GM23248 (cell line): Measurements from ENCODE around the gene AKTIP. TPM values are rescaled to one million over a fixed set of nuclear protein-coding genes. Genes with fewer than 3 reads are reported as not detected.

Source experiments
- DNase-seq: peaks from one replicate; pipeline ENCODE4 v3.0.0-alpha.2; 2015
- H2AFZ ChIP-seq: fragments of 200-600 bp; sonication (generic); 2 replicates; pipeline ENCODE4 v1.6.1; 2016; ENCODE audit warnings: antibody characterized with exemption
- H3F3A ChIP-seq: fragments of 200-600 bp; sonication (generic); 2 replicates; pipeline ENCODE4 v1.6.1; 2016; ENCODE audit warnings: mild to moderate bottlenecking, antibody characterized with exemption, mixed run types; ENCODE audit not compliant: insufficient read depth
- H3K27ac ChIP-seq: fragments of 200-600 bp; sonication (generic); 2 replicates; pipeline ENCODE4 v1.5.1; 2016; ENCODE audit warnings: mild to moderate bottlenecking
- H3K27me3 ChIP-seq: fragments of 200-600 bp; sonication (generic); replicated peaks from 2 replicates; pipeline ENCODE4 v1.6.1; 2016; ENCODE audit warnings: mild to moderate bottlenecking; ENCODE audit not compliant: insufficient read depth
- H3K36me3 ChIP-seq: fragments of 200-600 bp; sonication (generic); 2 replicates; pipeline ENCODE4 v1.6.1; 2016; ENCODE audit warnings: low read depth, mild to moderate bottlenecking
- H3K4me1 ChIP-seq: fragments of 200-600 bp; sonication (generic); 2 replicates; pipeline ENCODE4 v1.6.1; 2016; ENCODE audit warnings: mild to moderate bottlenecking; ENCODE audit not compliant: insufficient read depth
- H3K4me2 ChIP-seq: fragments of 200-600 bp; sonication (generic); one replicate; pipeline ENCODE4 v1.6.1; 2016; ENCODE audit warnings: mild to moderate bottlenecking; ENCODE audit not compliant: unreplicated experiment
- H3K4me3 ChIP-seq: fragments of 200-600 bp; sonication (generic); 2 replicates; pipeline ENCODE4 v1.5.1; 2016; ENCODE audit warnings: mild to moderate bottlenecking
- H3K79me2 ChIP-seq: fragments of 200-600 bp; sonication (generic); 2 replicates; pipeline ENCODE4 v1.6.1; 2016; ENCODE audit warnings: mild to moderate bottlenecking; ENCODE audit not compliant: insufficient read depth
- H3K9ac ChIP-seq: fragments of 200-600 bp; sonication (generic); 2 replicates; pipeline ENCODE4 v1.6.1; 2016; ENCODE audit warnings: mild to moderate bottlenecking
- H3K9me2 ChIP-seq: fragments of 200-600 bp; sonication (generic); 2 replicates; pipeline ENCODE4 v1.6.1; 2016; ENCODE audit warnings: mixed run types, mild to moderate bottlenecking, moderate library complexity; ENCODE audit not compliant: insufficient read depth
- H3K9me3 ChIP-seq: fragments of 200-600 bp; sonication (generic); one replicate; pipeline ENCODE4 v1.6.1; 2017; ENCODE audit warnings: low read depth
- H4K20me1 ChIP-seq: fragments of 200-600 bp; sonication (generic); 2 replicates; pipeline ENCODE4 v1.6.0; 2016; ENCODE audit not compliant: insufficient read depth
- EZH2 ChIP-seq: fragments of 200-600 bp; sonication (generic); IDR thresholded peaks from 2 replicates; pipeline ENCODE4 v1.6.1; 2018; ENCODE audit warnings: antibody characterized with exemption, mild to moderate bottlenecking; ENCODE audit not compliant: insufficient read depth, poor library complexity, severe bottlenecking
- EZH2phosphoT487 ChIP-seq: fragments of 200-600 bp; sonication (generic); IDR thresholded peaks from 2 replicates; pipeline ENCODE4 v1.6.1; 2018; ENCODE audit warnings: antibody characterized with exemption, moderate library complexity, mild to moderate bottlenecking, low read depth; ENCODE audit not compliant: insufficient read depth
- WGBS, 2 experiments: methylation state at CpG; one replicate each; pipeline ENCODE4 v1.1.6; 2015 to 2017; ENCODE audit warnings: low lambda C conversion rate in 2 of 2, low coverage in 1 of 2; ENCODE audit errors: missing lambda C conversion rate in 2 of 2; 5-methylcytosine and 5-hydroxymethylcytosine counted together
- in situ Hi-C: fragments of 300-500 bp; cut with MboI; formaldehyde crosslinking; loops from 2 replicates; pipeline ENCODE4 v1.15.0; 2020
- polyA plus RNA-seq: library from polyadenylated mRNA; unstranded; fragments of >200 nt; fragmentation: Nextera tagmentation; extraction: Ambion mirVana; gene quantifications from 2 replicates; pipeline ENCODE4 v1.2.1, GENCODE V29; 2016
- total RNA-seq: library from RNA; depleted of rRNA; stranded (reverse); fragments of >200 nt; shearing (Covaris generic); gene quantifications from 2 replicates; pipeline ENCODE4 v1.2.3, GENCODE V29; 2014

AKTIP gene
- total and polyA plus RNA-seq, 2 experiments from 2014 or later: 16.4 to 23.7 TPM

DNA sequence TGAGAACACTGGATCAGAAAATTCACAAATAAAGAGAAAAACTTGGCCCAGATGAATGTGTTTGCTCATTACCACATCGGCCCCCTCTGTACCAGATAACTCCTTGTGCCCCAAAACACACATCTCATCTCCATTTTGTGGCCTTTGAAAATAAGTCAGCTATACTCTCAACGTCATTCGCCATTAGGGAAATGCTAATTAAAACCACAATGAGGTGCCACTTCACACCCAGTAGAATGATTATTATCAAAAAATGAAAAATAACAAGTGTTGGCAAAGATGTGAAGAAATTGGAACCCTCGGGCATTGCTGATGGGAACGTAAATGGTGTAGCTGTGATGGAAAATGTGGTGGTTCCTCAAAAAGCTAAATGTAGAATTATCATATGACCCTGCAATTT is 34.6 kb upstream of the AKTIP start:
- H3K27ac ChIP-seq: no peak overlapping the region
- no peaks in the 10 kb centered on the region for H3F3A ChIP-seq
- DNase-seq: no peak
- no peaks in the 10 kb centered on the region for H3K4me1 ChIP-seq
- H3K4me3 ChIP-seq: no peak overlapping the region
- H2AFZ ChIP-seq: no peak overlapping the region
- in situ Hi-C loops: loop anchor here (25.0 kb wide), 1 partner anchor 1725 kb away; no protein-coding TSS in a partner anchor
- H3K79me2 ChIP-seq: no peaks in the 10 kb centered on the region
- no peaks in the 10 kb centered on the region for H3K27me3 ChIP-seq
- WGBS, 2 experiments: 72 to 76% methylated on average over 5 of the region's 5 CpGs
- H3K36me3 ChIP-seq: no peaks in the 10 kb centered on the region
- no peak overlapping the region for H3K9ac ChIP-seq
- no peak for TF ChIP-seq EZH2phosphoT487
- no peak for TF ChIP-seq EZH2
- H4K20me1 ChIP-seq: no peaks in the 10 kb centered on the region
- no peaks in the 10 kb centered on the region for H3K9me3 ChIP-seq
- no peak overlapping the region for H3K4me2 ChIP-seq
- H3K9me2 ChIP-seq: no peaks in the 10 kb centered on the region

DNA sequence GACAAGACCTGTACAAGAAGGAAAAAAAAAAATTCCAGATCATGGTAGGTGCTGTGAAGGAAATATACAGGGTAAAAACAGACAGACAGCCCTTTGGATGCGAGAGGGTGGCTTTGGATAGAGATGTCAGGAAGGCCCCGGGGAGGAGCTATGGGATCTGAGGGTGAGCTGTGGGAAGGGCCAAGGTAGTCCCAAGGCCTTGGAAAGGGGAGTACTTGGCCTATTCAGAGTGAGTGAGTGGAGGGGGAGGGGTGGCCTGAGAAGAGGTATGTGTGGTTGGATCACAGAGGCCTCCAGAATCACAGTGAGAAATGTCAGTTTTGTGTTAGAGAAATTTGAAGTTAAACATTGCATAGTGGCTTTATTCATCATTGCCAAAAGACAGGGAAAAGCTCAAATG is 31.2 kb upstream of the AKTIP start:
- no peaks in the 10 kb centered on the region for H3K36me3 ChIP-seq
- no peak for TF ChIP-seq EZH2
- TF ChIP-seq EZH2phosphoT487: no peak
- H3F3A ChIP-seq: no peaks in the 10 kb centered on the region
- H4K20me1 ChIP-seq: no peaks in the 10 kb centered on the region
- no peak overlapping the region for H3K9ac ChIP-seq
- no peak for DNase-seq
- no peak overlapping the region for H3K27ac ChIP-seq
- in situ Hi-C loops: loop anchor here (25.0 kb wide), 1 partner anchor 1728 kb away; no protein-coding TSS in a partner anchor
- H2AFZ ChIP-seq: no peak overlapping the region
- 73 to 77% methylated on average over 2 of the region's 2 CpGs for WGBS, 2 experiments
- no peaks in the 10 kb centered on the region for H3K4me1 ChIP-seq
- no peak overlapping the region for H3K4me3 ChIP-seq
- no peaks in the 10 kb centered on the region for H3K27me3 ChIP-seq
- no peaks in the 10 kb centered on the region for H3K9me2 ChIP-seq
- no peaks in the 10 kb centered on the region for H3K9me3 ChIP-seq
- H3K79me2 ChIP-seq: no peaks in the 10 kb centered on the region
- H3K4me2 ChIP-seq: no peak overlapping the region

DNA sequence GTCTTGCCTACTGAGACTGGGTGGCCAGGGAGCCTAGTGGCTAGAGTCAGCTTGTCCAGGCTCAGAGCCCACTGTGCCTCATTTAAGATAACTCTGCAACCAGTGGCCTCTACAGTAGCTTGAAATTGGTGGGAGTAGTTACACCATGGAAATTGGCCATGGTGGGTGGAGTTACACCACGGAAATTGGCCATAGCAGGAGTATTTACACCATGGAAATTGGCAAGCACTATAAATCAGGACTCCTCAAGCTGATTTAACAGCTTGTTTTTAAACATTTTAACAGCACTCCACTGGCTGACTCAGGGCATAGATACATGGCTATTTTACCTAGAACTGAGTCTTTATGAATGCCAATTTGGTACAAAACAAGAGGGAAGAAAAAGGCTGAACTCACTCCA is 27.7 kb upstream of the AKTIP start:
- 35 to 45% methylated on average over 1 of the region's 1 CpG for WGBS, 2 experiments
- no peak overlapping the region for H3K4me2 ChIP-seq
- no peak for DNase-seq
- H3K79me2 ChIP-seq: no peaks in the 10 kb centered on the region
- no peak overlapping the region for H3K9ac ChIP-seq
- H3K27me3 ChIP-seq: no peaks in the 10 kb centered on the region
- no peak for TF ChIP-seq EZH2phosphoT487
- TF ChIP-seq EZH2: no peak
- H3K27ac ChIP-seq: no peak overlapping the region
- in situ Hi-C loops: loop anchor here (25.0 kb wide), 1 partner anchor 1732 kb away; no protein-coding TSS in a partner anchor
- no peaks in the 10 kb centered on the region for H3F3A ChIP-seq
- H2AFZ ChIP-seq: no peak overlapping the region
- H3K4me1 ChIP-seq: no peaks in the 10 kb centered on the region
- no peak overlapping the region for H3K4me3 ChIP-seq
- H4K20me1 ChIP-seq: no peaks in the 10 kb centered on the region
- no peaks in the 10 kb centered on the region for H3K36me3 ChIP-seq
- H3K9me3 ChIP-seq: no peaks in the 10 kb centered on the region
- no peaks in the 10 kb centered on the region for H3K9me2 ChIP-seq

DNA sequence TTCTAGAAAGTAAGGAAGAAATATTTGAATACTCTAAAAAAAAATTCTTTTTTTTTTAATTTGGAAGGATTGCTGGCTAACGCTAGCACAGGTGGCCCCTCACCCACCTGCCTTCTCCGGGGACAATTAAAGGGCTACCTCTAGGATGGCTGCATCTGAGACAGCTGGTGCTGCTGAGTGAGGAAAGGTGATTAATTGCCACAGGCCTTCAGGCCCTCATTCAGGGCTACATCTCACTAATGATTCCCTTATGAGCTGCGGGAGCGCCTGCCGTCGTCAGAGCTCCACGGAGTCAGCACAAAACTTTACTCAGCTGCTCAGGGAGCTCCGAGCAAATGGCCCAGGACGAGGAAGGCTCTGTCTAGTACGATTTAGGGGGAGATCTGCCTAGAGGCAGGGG is 27.0 kb upstream of the AKTIP start:
- Histone ChIP-seq H2AFZ (no peak overlapping the region), H3K9me2 (no peaks in the 10 kb centered on the region)
- DNase-seq: no peak

DNA sequence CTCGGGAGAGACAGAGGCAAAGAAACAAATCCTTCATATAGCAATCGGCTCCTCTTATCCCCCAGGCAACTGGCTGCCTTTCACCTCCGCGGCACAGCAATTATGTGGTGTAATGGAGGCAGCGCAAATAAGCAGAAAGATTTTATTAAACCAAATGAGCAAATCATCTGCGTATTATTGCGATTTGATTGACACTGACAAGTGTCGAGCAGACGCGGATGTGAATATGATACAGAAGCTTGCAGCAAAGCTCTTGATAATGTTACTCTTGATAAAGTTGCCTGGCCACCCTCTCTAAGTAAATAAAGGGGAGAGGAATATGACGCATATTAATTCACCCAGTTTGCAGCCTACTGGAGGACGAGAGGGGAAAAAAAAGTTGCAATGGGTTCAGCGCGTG is 26.5 kb upstream of the AKTIP start:
- in situ Hi-C loops: loop anchor here (25.0 kb wide), 1 partner anchor 1733 kb away; no protein-coding TSS in a partner anchor
- Histone ChIP-seq H3K4me2 (no peak overlapping the region), H3K27me3 (no peaks in the 10 kb centered on the region), H3K9me3 (no peaks in the 10 kb centered on the region), H3K79me2 (no peaks in the 10 kb centered on the region), H3K4me1 (no peaks in the 10 kb centered on the region), H3K9me2 (no peaks in the 10 kb centered on the region), H4K20me1 (no peaks in the 10 kb centered on the region), H3K9ac (no peak overlapping the region), H3K27ac (no peak overlapping the region), H2AFZ (no peak overlapping the region), H3K36me3 (no peaks in the 10 kb centered on the region), H3F3A (no peaks in the 10 kb centered on the region), H3K4me3 (no peak overlapping the region)
- TF ChIP-seq EZH2 (no peak), EZH2phosphoT487 (no peak)
- 91% methylated on average over 14 of the region's 14 CpGs for WGBS, 2 experiments
- no peak for DNase-seq

More for the DNA sequence above, 27.0 kb upstream of the AKTIP start:
- no peaks in the 10 kb centered on the region for H3K27me3 ChIP-seq
- no peak overlapping the region for H3K27ac ChIP-seq
- no peak overlapping the region for H3K9ac ChIP-seq
- no peaks in the 10 kb centered on the region for H4K20me1 ChIP-seq
- WGBS, 2 experiments: 15 to 16% methylated on average over 10 of the region's 10 CpGs
- H3F3A ChIP-seq: no peaks in the 10 kb centered on the region
- H3K9me3 ChIP-seq: no peaks in the 10 kb centered on the region
- no peaks in the 10 kb centered on the region for H3K4me1 ChIP-seq
- no peaks in the 10 kb centered on the region for H3K79me2 ChIP-seq
- no peak overlapping the region for H3K4me2 ChIP-seq
- in situ Hi-C loops: loop anchor here (25.0 kb wide), 1 partner anchor 1732 kb away; no protein-coding TSS in a partner anchor
- no peaks in the 10 kb centered on the region for H3K36me3 ChIP-seq
- H3K4me3 ChIP-seq: no peak overlapping the region
- TF ChIP-seq EZH2 (no peak), EZH2phosphoT487 (no peak)
